SK-N-SH (cell line): ENCODE measurements around the gene FAM180B.

Experiments used
- SIN3A ChIP-seq: IDR thresholded peaks from 2 replicates; pipeline ENCODE4 v1.6.1; 2012; ENCODE audit warnings: low read depth, mild to moderate bottlenecking, low read length, moderate library complexity, borderline replicate concordance
- SMC3 ChIP-seq: IDR thresholded peaks from 2 replicates; pipeline ENCODE4 v1.6.1; 2012; ENCODE audit warnings: low read depth, low read length, improper control_type of control experiment
- TF ChIP-seq, protein P1 (sequence below): fragments of 200-600 bp; sonication (generic); IDR thresholded peaks from 2 replicates; pipeline ENCODE4 v1.6.1; 2017; ENCODE audit warnings: antibody characterized with exemption, mild to moderate bottlenecking, moderate library complexity

DNA sequence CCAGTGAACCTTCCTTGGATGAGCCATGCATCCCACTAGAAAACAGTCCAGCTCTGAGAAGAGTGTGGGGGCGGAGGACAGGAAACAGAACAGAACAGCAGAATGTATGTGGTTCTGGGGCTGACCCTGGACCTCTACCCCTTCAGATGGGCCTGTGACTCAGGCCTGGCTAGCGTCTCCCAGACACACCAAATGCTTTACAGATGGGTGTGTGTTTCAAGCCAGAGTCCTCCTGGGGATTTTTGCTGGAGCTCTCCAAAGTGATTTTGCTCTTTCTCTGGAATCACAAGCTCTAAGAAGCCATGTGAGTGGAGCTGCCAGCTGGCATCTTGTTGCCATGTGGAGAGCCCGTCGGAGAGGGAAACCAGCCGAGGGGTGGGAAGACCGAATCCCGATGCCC is 20.9 kb downstream of the FAM180B start:
- TF ChIP-seq, protein P1, sequence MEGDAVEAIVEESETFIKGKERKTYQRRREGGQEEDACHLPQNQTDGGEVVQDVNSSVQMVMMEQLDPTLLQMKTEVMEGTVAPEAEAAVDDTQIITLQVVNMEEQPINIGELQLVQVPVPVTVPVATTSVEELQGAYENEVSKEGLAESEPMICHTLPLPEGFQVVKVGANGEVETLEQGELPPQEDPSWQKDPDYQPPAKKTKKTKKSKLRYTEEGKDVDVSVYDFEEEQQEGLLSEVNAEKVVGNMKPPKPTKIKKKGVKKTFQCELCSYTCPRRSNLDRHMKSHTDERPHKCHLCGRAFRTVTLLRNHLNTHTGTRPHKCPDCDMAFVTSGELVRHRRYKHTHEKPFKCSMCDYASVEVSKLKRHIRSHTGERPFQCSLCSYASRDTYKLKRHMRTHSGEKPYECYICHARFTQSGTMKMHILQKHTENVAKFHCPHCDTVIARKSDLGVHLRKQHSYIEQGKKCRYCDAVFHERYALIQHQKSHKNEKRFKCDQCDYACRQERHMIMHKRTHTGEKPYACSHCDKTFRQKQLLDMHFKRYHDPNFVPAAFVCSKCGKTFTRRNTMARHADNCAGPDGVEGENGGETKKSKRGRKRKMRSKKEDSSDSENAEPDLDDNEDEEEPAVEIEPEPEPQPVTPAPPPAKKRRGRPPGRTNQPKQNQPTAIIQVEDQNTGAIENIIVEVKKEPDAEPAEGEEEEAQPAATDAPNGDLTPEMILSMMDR, result no peak
- TF ChIP-seq SMC3, result no peak
- TF ChIP-seq SIN3A, result no peak
